HEK293 (cell line): ENCODE data around the gene CASQ2.

Source experiments
- CTCF ChIA-PET: fragments of 350-600 bp; formaldehyde crosslinking; extraction: SDS; loops from one replicate; lab custom pipeline; 2021; ENCODE audit warnings: antibody characterized with exemption; lab: Yijun Ruan, JAX
- POLR2A ChIA-PET: fragments of 300-600 bp; formaldehyde crosslinking; extraction: SDS; loops from one replicate; lab custom pipeline; 2020; ENCODE audit warnings: antibody characterized with exemption, inconsistent platforms; lab: Yijun Ruan, JAX
- H3K27ac ChIP-seq: fragments of 200-500 bp; sonication (Bioruptor generic); 2 replicates; pipeline ENCODE4 v1.5.1; 2014; ENCODE audit warnings: low read depth, low read length, control low read depth, inconsistent platforms; ENCODE audit errors: extremely low read depth
- H3K36me3 ChIP-seq, 2 experiments: fragments of 200-500 bp in 1 of 2; sonication (Bioruptor generic) in 1 of 2; 1 replicate in 1 of 2; 2 replicates in 1 of 2; pipeline ENCODE4 v1.5.1; 2014 to 2017; ENCODE audit warnings: inconsistent platforms in 2 of 2, low read length in 2 of 2; ENCODE audit not compliant: control insufficient read depth in 2 of 2, insufficient read depth in 1 of 2
- H3K4me1 ChIP-seq: fragments of 200-500 bp; sonication (Bioruptor generic); 2 replicates; pipeline ENCODE4 v1.5.1; 2014; ENCODE audit warnings: mild to moderate bottlenecking, low read length, inconsistent platforms; ENCODE audit not compliant: control insufficient read depth, insufficient read depth
- H3K4me3 ChIP-seq: 2 replicates; pipeline ENCODE4 v1.5.1; 2011; ENCODE audit warnings: low read depth, mild to moderate bottlenecking, control low read depth, low read length, moderate library complexity
- H3K9me3 ChIP-seq: fragments of 200-500 bp; sonication (Bioruptor generic); 2 replicates; pipeline ENCODE4 v1.5.1; 2014; ENCODE audit warnings: low read depth, low read length, inconsistent platforms; ENCODE audit not compliant: control insufficient read depth, insufficient read depth
- BCL11B ChIP-seq: fragments of 450-650 bp; formaldehyde crosslinking; IDR thresholded peaks from 2 replicates; pipeline ENCODE4 v1.5.1; 2016; ENCODE audit warnings: low read depth, missing biosample characterization, missing genetic modification characterization
- FEZF1 ChIP-seq: fragments of 450-650 bp; formaldehyde crosslinking; IDR thresholded peaks from 2 replicates; pipeline ENCODE4 v1.5.1; 2016; ENCODE audit warnings: missing biosample characterization, missing genetic modification characterization
- IKZF3 ChIP-seq: fragments of 450-650 bp; IDR thresholded peaks from 2 replicates; pipeline ENCODE4 v1.5.0; 2018; ENCODE audit warnings: missing biosample characterization, mild to moderate bottlenecking, missing genetic modification characterization, moderate library complexity
- KLF16 ChIP-seq: fragments of 450-650 bp; formaldehyde crosslinking; IDR thresholded peaks from 2 replicates; pipeline ENCODE4 v1.5.1; 2017; ENCODE audit warnings: missing biosample characterization, missing genetic modification characterization
- KLF9 ChIP-seq: fragments of 450-650 bp; formaldehyde crosslinking; IDR thresholded peaks from 2 replicates; pipeline ENCODE4 v1.5.1; 2016; ENCODE audit warnings: missing biosample characterization, missing genetic modification characterization, low read depth
- SCRT2 ChIP-seq: fragments of 450-650 bp; formaldehyde crosslinking; IDR thresholded peaks from 2 replicates; pipeline ENCODE4 v1.5.1; 2016; ENCODE audit warnings: missing biosample characterization, missing genetic modification characterization
- TRIM28 ChIP-seq: IDR thresholded peaks from 2 replicates; pipeline ENCODE4 v1.6.1; 2011; ENCODE audit warnings: low read length, control low read depth, borderline replicate concordance
- ZBTB20 ChIP-seq: fragments of 450-650 bp; formaldehyde crosslinking; IDR thresholded peaks from 2 replicates; pipeline ENCODE4 v1.5.1; 2016; ENCODE audit warnings: missing biosample characterization, missing genetic modification characterization
- ZBTB49 ChIP-seq: fragments of 450-650 bp; formaldehyde crosslinking; IDR thresholded peaks from 2 replicates; pipeline ENCODE4 v1.5.1; 2016; ENCODE audit warnings: missing biosample characterization, missing genetic modification characterization, low read depth
- ZNF10 ChIP-seq: fragments of 450-650 bp; formaldehyde crosslinking; IDR thresholded peaks from 2 replicates; pipeline ENCODE4 v1.5.1; 2017; ENCODE audit warnings: missing biosample characterization, missing genetic modification characterization
- ZNF112 ChIP-seq: fragments of 450-650 bp; formaldehyde crosslinking; IDR thresholded peaks from 2 replicates; pipeline ENCODE4 v1.5.0; 2017; ENCODE audit warnings: missing biosample characterization, missing genetic modification characterization
- ZNF174 ChIP-seq: fragments of 450-650 bp; formaldehyde crosslinking; IDR thresholded peaks from 2 replicates; pipeline ENCODE4 v1.5.0; 2017; ENCODE audit warnings: missing biosample characterization, mild to moderate bottlenecking, missing genetic modification characterization
- ZNF175 ChIP-seq: fragments of 450-650 bp; formaldehyde crosslinking; IDR thresholded peaks from 2 replicates; pipeline ENCODE4 v1.5.1; 2016; ENCODE audit warnings: missing biosample characterization, missing genetic modification characterization
- ZNF223 ChIP-seq: fragments of 450-650 bp; formaldehyde crosslinking; IDR thresholded peaks from 2 replicates; pipeline ENCODE4 v1.5.1; 2016; ENCODE audit warnings: missing biosample characterization, missing genetic modification characterization
- ZNF239 ChIP-seq: fragments of 450-650 bp; formaldehyde crosslinking; IDR thresholded peaks from 2 replicates; pipeline ENCODE4 v1.5.1; 2016; ENCODE audit warnings: missing biosample characterization, missing genetic modification characterization
- ZNF248 ChIP-seq: fragments of 450-650 bp; formaldehyde crosslinking; IDR thresholded peaks from 2 replicates; pipeline ENCODE4 v1.5.1; 2017; ENCODE audit warnings: missing biosample characterization, missing genetic modification characterization
- ZNF366 ChIP-seq: fragments of 450-650 bp; formaldehyde crosslinking; conservative IDR thresholded peaks from 2 replicates; pipeline ENCODE4 v1.5.1; 2016; ENCODE audit warnings: missing biosample characterization, missing genetic modification characterization
- ZNF391 ChIP-seq: fragments of 450-650 bp; formaldehyde crosslinking; IDR thresholded peaks from 2 replicates; pipeline ENCODE4 v1.5.1; 2016; ENCODE audit warnings: low read depth, missing biosample characterization, missing genetic modification characterization, borderline replicate concordance
- ZNF394 ChIP-seq: fragments of 450-650 bp; formaldehyde crosslinking; IDR thresholded peaks from 2 replicates; pipeline ENCODE4 v1.5.1; 2016; ENCODE audit warnings: missing biosample characterization, missing genetic modification characterization, mild to moderate bottlenecking, moderate library complexity, borderline replicate concordance
- ZNF423 ChIP-seq: fragments of 450-650 bp; formaldehyde crosslinking; IDR thresholded peaks from 2 replicates; pipeline ENCODE4 v1.5.1; 2016; ENCODE audit warnings: missing biosample characterization, missing genetic modification characterization
- ZNF488 ChIP-seq: fragments of 450-650 bp; formaldehyde crosslinking; IDR thresholded peaks from 2 replicates; pipeline ENCODE4 v1.5.1; 2016; ENCODE audit warnings: missing biosample characterization, missing genetic modification characterization
- ZNF521 ChIP-seq: fragments of 450-650 bp; formaldehyde crosslinking; IDR thresholded peaks from 2 replicates; pipeline ENCODE4 v1.5.1; 2017; ENCODE audit warnings: missing biosample characterization, mild to moderate bottlenecking, missing genetic modification characterization
- ZNF548 ChIP-seq: fragments of 450-650 bp; formaldehyde crosslinking; IDR thresholded peaks from 2 replicates; pipeline ENCODE4 v1.5.1; 2016; ENCODE audit warnings: missing biosample characterization, missing genetic modification characterization
- ZNF571 ChIP-seq: fragments of 450-650 bp; formaldehyde crosslinking; IDR thresholded peaks from 2 replicates; pipeline ENCODE4 v1.5.0; 2017; ENCODE audit warnings: missing biosample characterization, missing genetic modification characterization
- ZNF658 ChIP-seq: fragments of 450-650 bp; formaldehyde crosslinking; IDR thresholded peaks from 2 replicates; pipeline ENCODE4; 2016; ENCODE audit warnings: missing biosample characterization, missing genetic modification characterization
- ZNF701 ChIP-seq: fragments of 450-650 bp; formaldehyde crosslinking; IDR thresholded peaks from 2 replicates; pipeline ENCODE4 v1.5.1; 2016; ENCODE audit warnings: missing biosample characterization, missing genetic modification characterization
- ZNF76 ChIP-seq: fragments of 450-650 bp; formaldehyde crosslinking; IDR thresholded peaks from 2 replicates; pipeline ENCODE4; 2016; ENCODE audit warnings: low read depth, missing biosample characterization, missing genetic modification characterization, borderline replicate concordance
- TF ChIP-seq, protein P1 (sequence below): fragments of 450-650 bp; formaldehyde crosslinking; IDR thresholded peaks from 2 replicates; pipeline ENCODE4 v1.5.1; 2016; ENCODE audit warnings: missing biosample characterization, missing genetic modification characterization, borderline replicate concordance

The CASQ2 gene

GRCh38 chr1:115768549-115768948 is at the start of gene CASQ2:
TSS of gene CASQ2 (minus strand) at chr1:115768714. CDS start at chr1:115768541, 173 bp downstream.
- H3K4me3 ChIP-seq: no peak within 1 kb of the TSS
- ChIA-PET CTCF (interaction anchor here (0.6 to 4.5 kb wide), 4 partner anchors 16 to 160 kb away, joined by 3 to 46 read pairs (median 6); no protein-coding TSS in a partner anchor), POLR2A (interaction anchor here (1.2 kb wide), 1 partner anchor 126 kb away, joined by 3 read pairs; no protein-coding TSS in a partner anchor)
- no peaks in the 10 kb centered on the region for H3K9me3 ChIP-seq
- TF ChIP-seq TRIM28: no peak
- no peak for TF ChIP-seq ZNF239 (tag by site-specific recombination)
- TF ChIP-seq ZNF174: no peak
- TF ChIP-seq SCRT2 (tag by site-specific recombination): no peak
- TF ChIP-seq ZNF571 (tag by site-specific recombination): no peak
- no peak for TF ChIP-seq KLF16 (tag by site-specific recombination)
- no peak for TF ChIP-seq ZNF175 (tag by site-specific recombination)
- no peak for TF ChIP-seq ZNF394 (tag by site-specific recombination)
- no peak for TF ChIP-seq IKZF3
- no peak for TF ChIP-seq BCL11B (tag by site-specific recombination)
- TF ChIP-seq ZBTB49 (tag by site-specific recombination): no peak
- no peak for TF ChIP-seq ZNF391
- TF ChIP-seq ZNF521 (tag by site-specific recombination): no peak
- TF ChIP-seq ZNF223 (tag by site-specific recombination): no peak
- TF ChIP-seq ZBTB20 (tag by site-specific recombination): no peak
- no peaks in the 10 kb centered on the region for H3K36me3 ChIP-seq
- no peaks in the 10 kb centered on the region for H3K4me1 ChIP-seq
- H3K27ac ChIP-seq: no peak within 1 kb of the TSS

DNA sequence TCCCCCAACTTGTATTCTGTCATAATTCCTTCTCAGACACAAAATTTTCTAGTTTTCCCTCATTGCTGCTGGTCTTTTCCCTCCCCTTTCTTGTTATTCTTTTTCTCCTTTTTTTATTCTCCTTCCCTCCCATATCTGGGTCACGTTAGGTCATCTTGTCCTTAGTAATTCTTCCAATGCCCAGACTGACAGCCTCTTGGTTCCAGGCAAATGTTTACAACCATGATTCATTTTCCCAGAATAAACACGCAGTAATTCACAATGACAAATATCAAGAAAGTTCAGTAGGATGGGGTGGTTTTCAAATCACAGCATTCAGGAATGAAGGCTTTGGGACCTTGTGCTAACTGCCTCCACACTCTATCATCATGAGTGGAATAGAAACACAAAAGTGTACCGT is 47.2 kb upstream of the CASQ2 start:
- H3K4me3 ChIP-seq: no peak overlapping the region
- TF ChIP-seq ZNF701 (tag by site-specific recombination) (no peak), ZNF548 (tag by site-specific recombination) (no peak), ZNF223 (tag by site-specific recombination) (no peak), ZNF488 (no peak), KLF9 (tag by site-specific recombination) (no peak), ZNF248 (tag by site-specific recombination) (no peak), ZNF10 (tag by site-specific recombination) (no peak), ZNF76 (tag by site-specific recombination) (no peak), FEZF1 (tag by site-specific recombination) (no peak), ZNF658 (tag by site-specific recombination) (no peak), ZNF112 (tag by site-specific recombination) (no peak), ZNF366 (no peak), ZNF423 (tag by site-specific recombination) (no peak)
- TF ChIP-seq, protein P1, sequence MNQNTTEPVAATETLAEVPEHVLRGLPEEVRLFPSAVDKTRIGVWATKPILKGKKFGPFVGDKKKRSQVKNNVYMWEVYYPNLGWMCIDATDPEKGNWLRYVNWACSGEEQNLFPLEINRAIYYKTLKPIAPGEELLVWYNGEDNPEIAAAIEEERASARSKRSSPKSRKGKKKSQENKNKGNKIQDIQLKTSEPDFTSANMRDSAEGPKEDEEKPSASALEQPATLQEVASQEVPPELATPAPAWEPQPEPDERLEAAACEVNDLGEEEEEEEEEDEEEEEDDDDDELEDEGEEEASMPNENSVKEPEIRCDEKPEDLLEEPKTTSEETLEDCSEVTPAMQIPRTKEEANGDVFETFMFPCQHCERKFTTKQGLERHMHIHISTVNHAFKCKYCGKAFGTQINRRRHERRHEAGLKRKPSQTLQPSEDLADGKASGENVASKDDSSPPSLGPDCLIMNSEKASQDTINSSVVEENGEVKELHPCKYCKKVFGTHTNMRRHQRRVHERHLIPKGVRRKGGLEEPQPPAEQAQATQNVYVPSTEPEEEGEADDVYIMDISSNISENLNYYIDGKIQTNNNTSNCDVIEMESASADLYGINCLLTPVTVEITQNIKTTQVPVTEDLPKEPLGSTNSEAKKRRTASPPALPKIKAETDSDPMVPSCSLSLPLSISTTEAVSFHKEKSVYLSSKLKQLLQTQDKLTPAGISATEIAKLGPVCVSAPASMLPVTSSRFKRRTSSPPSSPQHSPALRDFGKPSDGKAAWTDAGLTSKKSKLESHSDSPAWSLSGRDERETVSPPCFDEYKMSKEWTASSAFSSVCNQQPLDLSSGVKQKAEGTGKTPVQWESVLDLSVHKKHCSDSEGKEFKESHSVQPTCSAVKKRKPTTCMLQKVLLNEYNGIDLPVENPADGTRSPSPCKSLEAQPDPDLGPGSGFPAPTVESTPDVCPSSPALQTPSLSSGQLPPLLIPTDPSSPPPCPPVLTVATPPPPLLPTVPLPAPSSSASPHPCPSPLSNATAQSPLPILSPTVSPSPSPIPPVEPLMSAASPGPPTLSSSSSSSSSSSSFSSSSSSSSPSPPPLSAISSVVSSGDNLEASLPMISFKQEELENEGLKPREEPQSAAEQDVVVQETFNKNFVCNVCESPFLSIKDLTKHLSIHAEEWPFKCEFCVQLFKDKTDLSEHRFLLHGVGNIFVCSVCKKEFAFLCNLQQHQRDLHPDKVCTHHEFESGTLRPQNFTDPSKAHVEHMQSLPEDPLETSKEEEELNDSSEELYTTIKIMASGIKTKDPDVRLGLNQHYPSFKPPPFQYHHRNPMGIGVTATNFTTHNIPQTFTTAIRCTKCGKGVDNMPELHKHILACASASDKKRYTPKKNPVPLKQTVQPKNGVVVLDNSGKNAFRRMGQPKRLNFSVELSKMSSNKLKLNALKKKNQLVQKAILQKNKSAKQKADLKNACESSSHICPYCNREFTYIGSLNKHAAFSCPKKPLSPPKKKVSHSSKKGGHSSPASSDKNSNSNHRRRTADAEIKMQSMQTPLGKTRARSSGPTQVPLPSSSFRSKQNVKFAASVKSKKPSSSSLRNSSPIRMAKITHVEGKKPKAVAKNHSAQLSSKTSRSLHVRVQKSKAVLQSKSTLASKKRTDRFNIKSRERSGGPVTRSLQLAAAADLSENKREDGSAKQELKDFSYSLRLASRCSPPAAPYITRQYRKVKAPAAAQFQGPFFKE (tag by site-specific recombination): no peak
- TF ChIP-seq, all 188 proteins: peak for 0
- ChIA-PET POLR2A (interaction anchor here (0.7 kb wide), 1 partner anchor 174 kb away, joined by 3 read pairs; no protein-coding TSS in a partner anchor), CTCF (interaction anchor here (0.7 kb wide), 1 partner anchor 666 kb away, joined by 3 read pairs; no protein-coding TSS in a partner anchor)
- Histone ChIP-seq H3K36me3 (no peaks in the 10 kb centered on the region), H3K9me3 (no peaks in the 10 kb centered on the region), H3K27ac (no peak overlapping the region), H3K4me1 (no peaks in the 10 kb centered on the region)
